Measurements from ENCODE around the gene CXCL16.

Gene CXCL16

DNA sequence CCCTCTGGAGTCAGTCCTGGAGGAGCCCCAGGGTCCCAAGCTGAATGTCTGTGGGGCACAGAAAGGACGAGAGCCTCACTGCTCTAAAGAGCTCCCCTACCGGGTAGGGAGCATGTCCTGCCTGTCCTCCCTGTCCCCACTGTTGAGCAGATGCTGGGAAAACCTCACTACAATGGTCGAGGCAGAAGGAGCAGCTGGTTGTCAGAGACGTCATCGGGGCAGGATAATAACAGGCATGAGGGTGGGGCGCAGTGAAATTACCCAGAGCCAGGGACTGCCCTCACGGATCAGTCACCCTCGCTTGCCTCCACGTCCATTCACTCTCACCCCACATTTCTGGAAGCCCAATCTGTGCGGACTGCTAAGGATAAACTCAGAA, 32.5 kb upstream of the CXCL16 start:
- Histone ChIP-seq H3K4me3 (ENCODE audit: low read depth in 1 of 2, low read length in 2 of 2) (no peak overlapping the region), H3K27ac (ENCODE audit: low read length) (peak overlapping the region; percentile 74), H3K36me3 (ENCODE audit: control insufficient read depth in 1 of 2, insufficient read depth in 2 of 2, low read length in 2 of 2) (no peaks in the 10 kb centered on the region), H3K4me1 (ENCODE audit: control insufficient read depth in 1 of 2, insufficient read depth in 2 of 2, low read length in 2 of 2) (no peaks in the 10 kb centered on the region), H3K9me3 (ENCODE audit: control insufficient read depth in 1 of 2, low read length in 2 of 2) (no peaks in the 10 kb centered on the region), H3K27me3 (ENCODE audit: low read depth, low read length) (no peaks in the 10 kb centered on the region)

DNA sequence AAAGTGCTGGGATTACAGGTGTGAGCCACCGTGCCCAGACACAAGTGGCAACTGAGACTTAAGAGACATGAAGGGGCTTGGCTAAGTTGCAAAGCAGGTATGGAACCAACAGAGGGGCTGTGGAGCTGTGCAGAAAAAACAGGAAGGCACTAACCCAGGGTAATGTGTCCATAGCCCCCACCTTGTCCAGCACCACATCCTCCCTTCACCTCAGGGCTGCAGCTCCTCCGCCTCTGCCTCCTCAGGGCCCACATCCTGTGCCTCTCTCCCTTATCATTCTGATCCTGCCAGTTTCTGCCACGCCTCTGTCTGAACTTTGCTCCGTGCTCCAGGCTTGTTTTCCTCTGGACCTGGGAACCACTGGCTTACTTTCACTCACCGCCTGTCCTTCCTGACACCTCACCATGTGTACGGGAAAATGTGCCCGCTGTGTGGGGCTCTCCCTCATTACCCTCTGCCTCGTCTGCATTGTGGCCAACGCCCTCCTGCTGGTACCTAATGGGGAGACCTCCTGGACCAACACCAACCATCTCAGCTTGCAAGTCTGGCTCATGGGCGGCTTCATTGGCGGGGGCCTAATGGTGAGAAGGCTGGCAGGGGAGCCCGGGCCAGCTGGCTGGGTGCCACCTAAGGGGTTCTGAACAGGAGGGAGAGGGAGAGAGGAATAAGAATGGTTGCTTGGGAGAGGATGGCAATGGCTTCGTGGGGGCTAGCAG, 31.9 kb upstream of the CXCL16 start, which contains the start of gene TM4SF5:
TM4SF5 (plus strand) TSS at position 368 of the 716 bp plus-strand sequence; CDS start at position 405, 37 bp downstream.
- H3K9me3 ChIP-seq (ENCODE audit: control insufficient read depth in 1 of 2, low read length in 2 of 2), result no peaks in the 10 kb centered on the region
- H3K27me3 ChIP-seq (ENCODE audit: low read depth, low read length), result no peaks in the 10 kb centered on the region
- no peak within 1 kb of the TSS for H3K4me3 ChIP-seq (ENCODE audit: low read depth in 1 of 2, low read length in 2 of 2)
- H3K36me3 ChIP-seq (ENCODE audit: control insufficient read depth in 1 of 2, insufficient read depth in 2 of 2, low read length in 2 of 2), result no peaks in the 10 kb centered on the region
- H3K27ac ChIP-seq (ENCODE audit: low read length), result peak within 1 kb of the TSS; percentile 74
- H3K4me1 ChIP-seq (ENCODE audit: control insufficient read depth in 1 of 2, insufficient read depth in 2 of 2, low read length in 2 of 2), result no peaks in the 10 kb centered on the region

DNA sequence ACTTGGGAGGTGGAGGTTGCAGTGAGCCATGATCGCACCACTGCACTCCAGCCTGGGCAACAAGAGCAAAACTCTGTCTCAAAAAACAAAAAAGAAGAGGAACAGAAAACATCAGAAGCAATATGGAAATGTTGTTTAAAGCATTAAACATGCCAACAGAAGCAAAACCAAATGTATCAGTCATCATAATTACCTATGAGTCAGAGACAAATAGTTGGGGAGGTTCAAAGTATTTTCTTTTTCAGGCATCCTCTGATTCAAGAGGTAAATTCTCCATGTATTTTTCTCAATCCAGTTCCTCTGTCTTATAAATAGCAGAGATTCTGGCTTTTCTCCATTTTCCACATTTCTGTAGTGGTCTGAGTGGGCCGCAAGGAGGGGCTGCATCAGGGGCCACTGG, 29.9 kb upstream of the CXCL16 start:
- H3K9me3 ChIP-seq (ENCODE audit: control insufficient read depth in 1 of 2, low read length in 2 of 2), result no peaks in the 10 kb centered on the region
- H3K27me3 ChIP-seq (ENCODE audit: low read depth, low read length), result no peaks in the 10 kb centered on the region
- no peak overlapping the region for H3K27ac ChIP-seq (ENCODE audit: low read length)
- no peak overlapping the region for H3K4me3 ChIP-seq (ENCODE audit: low read depth in 1 of 2, low read length in 2 of 2)
- H3K4me1 ChIP-seq (ENCODE audit: control insufficient read depth in 1 of 2, insufficient read depth in 2 of 2, low read length in 2 of 2), result no peaks in the 10 kb centered on the region
- H3K36me3 ChIP-seq (ENCODE audit: control insufficient read depth in 1 of 2, insufficient read depth in 2 of 2, low read length in 2 of 2), result no peaks in the 10 kb centered on the region

DNA sequence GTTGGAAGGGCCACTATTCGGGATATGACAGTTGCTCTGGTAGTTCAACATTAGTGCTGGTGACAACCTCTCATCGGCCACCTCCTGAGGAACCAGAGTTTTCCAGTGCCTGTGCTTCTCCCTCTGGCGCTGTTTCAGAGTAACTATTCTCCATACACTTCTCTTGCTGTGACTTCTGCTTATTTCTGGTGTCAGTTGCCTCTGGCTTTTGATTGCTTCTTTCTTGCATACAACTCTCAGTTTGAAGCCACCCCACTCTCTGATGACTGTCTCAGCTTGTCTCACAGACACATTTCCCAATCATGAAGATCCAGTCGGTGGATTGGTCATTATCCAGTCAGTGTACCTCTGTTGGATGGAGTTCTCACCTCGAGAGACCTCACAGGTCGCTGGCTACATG, 28.6 kb upstream of the CXCL16 start:
- Histone ChIP-seq H3K9me3 (ENCODE audit: control insufficient read depth in 1 of 2, low read length in 2 of 2) (no peaks in the 10 kb centered on the region), H3K4me3 (ENCODE audit: low read depth in 1 of 2, low read length in 2 of 2) (no peak overlapping the region), H3K27ac (ENCODE audit: low read length) (peak overlapping the region; percentile 23), H3K4me1 (ENCODE audit: control insufficient read depth in 1 of 2, insufficient read depth in 2 of 2, low read length in 2 of 2) (no peaks in the 10 kb centered on the region), H3K36me3 (ENCODE audit: control insufficient read depth in 1 of 2, insufficient read depth in 2 of 2, low read length in 2 of 2) (no peaks in the 10 kb centered on the region), H3K27me3 (ENCODE audit: low read depth, low read length) (no peaks in the 10 kb centered on the region)

DNA sequence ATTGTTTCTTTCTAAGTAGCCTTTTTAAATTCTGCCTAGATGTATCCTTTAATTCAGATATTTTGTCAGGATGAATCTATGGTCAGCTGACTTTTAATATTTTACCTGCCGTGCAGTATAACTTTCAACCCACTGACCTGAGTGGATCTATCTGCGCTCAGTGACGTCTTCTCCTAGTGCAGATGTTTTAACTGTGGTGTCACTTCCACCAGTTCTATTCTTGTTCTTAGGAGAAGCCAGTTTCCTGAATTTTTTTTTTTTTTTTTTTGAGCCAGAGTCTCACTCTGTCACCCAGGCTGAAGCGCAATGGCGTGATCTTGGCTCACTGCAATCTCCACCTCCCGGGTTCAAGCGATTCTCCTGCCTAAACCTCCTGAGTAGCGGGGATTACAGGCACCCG, 27.0 kb upstream of the CXCL16 start:
- no peaks in the 10 kb centered on the region for H3K27me3 ChIP-seq (ENCODE audit: low read depth, low read length)
- peak overlapping the region; percentile 47 for H3K27ac ChIP-seq (ENCODE audit: low read length)
- no peaks in the 10 kb centered on the region for H3K4me1 ChIP-seq (ENCODE audit: control insufficient read depth in 1 of 2, insufficient read depth in 2 of 2, low read length in 2 of 2)
- H3K36me3 ChIP-seq (ENCODE audit: control insufficient read depth in 1 of 2, insufficient read depth in 2 of 2, low read length in 2 of 2), result no peaks in the 10 kb centered on the region
- no peak overlapping the region for H3K4me3 ChIP-seq (ENCODE audit: low read depth in 1 of 2, low read length in 2 of 2)
- no peaks in the 10 kb centered on the region for H3K9me3 ChIP-seq (ENCODE audit: control insufficient read depth in 1 of 2, low read length in 2 of 2)

DNA sequence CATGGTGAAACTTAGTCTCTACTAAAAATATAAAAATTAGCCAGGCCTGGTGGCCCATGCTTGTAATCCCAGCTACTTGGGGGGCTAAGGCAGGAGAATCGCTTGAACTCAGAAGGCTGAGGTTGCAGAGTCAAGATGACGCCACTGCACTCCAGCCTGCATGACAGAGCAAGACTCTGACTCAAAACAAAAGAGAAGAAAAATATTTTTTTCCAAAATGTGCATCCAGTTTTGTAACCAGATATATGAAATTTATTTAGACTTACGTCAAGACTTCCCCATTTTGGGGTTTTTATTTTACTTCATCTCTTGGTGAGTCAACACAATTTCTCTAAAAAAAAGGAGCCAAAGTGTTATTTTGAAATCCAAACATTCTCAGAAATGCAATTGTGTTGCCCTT, 26.5 kb upstream of the CXCL16 start:
- H3K27ac ChIP-seq (ENCODE audit: low read length), result peak overlapping the region; percentile 47
- no peaks in the 10 kb centered on the region for H3K27me3 ChIP-seq (ENCODE audit: low read depth, low read length)
- H3K9me3 ChIP-seq (ENCODE audit: control insufficient read depth in 1 of 2, low read length in 2 of 2), result no peaks in the 10 kb centered on the region
- no peaks in the 10 kb centered on the region for H3K4me1 ChIP-seq (ENCODE audit: control insufficient read depth in 1 of 2, insufficient read depth in 2 of 2, low read length in 2 of 2)
- H3K4me3 ChIP-seq (ENCODE audit: low read depth in 1 of 2, low read length in 2 of 2), result no peak overlapping the region
- H3K36me3 ChIP-seq (ENCODE audit: control insufficient read depth in 1 of 2, insufficient read depth in 2 of 2, low read length in 2 of 2), result no peaks in the 10 kb centered on the region

DNA sequence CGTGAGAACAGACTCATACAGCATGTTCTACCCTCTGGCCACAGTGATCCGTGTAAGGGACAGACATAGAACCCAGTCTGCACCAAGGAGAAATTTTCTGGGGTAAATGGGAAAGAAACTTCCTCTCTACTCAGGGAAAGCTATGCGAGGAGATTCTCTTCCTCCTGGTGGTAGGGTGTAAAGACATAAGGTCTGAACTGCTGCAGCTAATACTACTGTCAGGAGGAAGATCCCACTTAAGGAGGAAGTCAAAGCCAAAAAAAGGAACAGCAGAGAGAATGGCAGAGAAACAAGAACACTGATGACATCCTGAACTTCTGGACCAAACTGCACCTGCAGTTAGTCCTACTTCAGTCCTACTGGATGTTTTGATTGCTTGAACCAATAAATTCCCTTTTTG, 24.9 kb upstream of the CXCL16 start:
- H3K27me3 ChIP-seq (ENCODE audit: low read depth, low read length), result no peaks in the 10 kb centered on the region

DNA sequence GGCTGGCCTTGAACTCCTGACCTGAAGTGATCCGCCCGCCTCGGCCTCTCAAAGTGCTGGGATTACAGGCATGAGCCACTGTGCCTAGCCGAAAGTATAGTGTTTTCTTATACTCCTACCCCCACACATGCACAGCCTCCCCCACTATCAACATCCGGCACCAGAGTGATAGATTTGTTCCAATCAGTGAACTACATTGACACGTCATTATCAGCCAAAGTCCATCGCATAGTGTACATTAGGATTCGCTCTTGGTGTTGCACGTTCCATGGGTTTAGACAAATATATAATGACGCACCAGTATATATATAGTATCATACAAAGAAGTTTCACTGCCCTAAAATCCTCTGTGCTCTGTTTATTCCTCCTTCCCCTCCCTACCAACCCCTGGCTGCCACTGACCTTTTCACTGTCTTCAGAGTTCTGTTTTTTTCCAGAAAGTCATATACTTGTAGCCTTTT, 20.1 kb upstream of the CXCL16 start:
- H3K4me3 ChIP-seq (ENCODE audit: low read depth in 1 of 2, low read length in 2 of 2), result no peak overlapping the region
- no peak overlapping the region for H3K27ac ChIP-seq (ENCODE audit: low read length)
- no peaks in the 10 kb centered on the region for H3K9me3 ChIP-seq (ENCODE audit: control insufficient read depth in 1 of 2, low read length in 2 of 2)
- no peaks in the 10 kb centered on the region for H3K4me1 ChIP-seq (ENCODE audit: control insufficient read depth in 1 of 2, insufficient read depth in 2 of 2, low read length in 2 of 2)
- H3K36me3 ChIP-seq (ENCODE audit: control insufficient read depth in 1 of 2, insufficient read depth in 2 of 2, low read length in 2 of 2), result no peaks in the 10 kb centered on the region
- H3K27me3 ChIP-seq (ENCODE audit: low read depth, low read length), result no peaks in the 10 kb centered on the region

More for the DNA sequence above, 24.9 kb upstream of the CXCL16 start:
- Histone ChIP-seq H3K36me3 (ENCODE audit: control insufficient read depth in 1 of 2, insufficient read depth in 2 of 2, low read length in 2 of 2) (no peaks in the 10 kb centered on the region), H3K27ac (ENCODE audit: low read length) (no peak overlapping the region), H3K4me3 (ENCODE audit: low read depth in 1 of 2, low read length in 2 of 2) (no peak overlapping the region), H3K9me3 (ENCODE audit: control insufficient read depth in 1 of 2, low read length in 2 of 2) (no peaks in the 10 kb centered on the region), H3K4me1 (ENCODE audit: control insufficient read depth in 1 of 2, insufficient read depth in 2 of 2, low read length in 2 of 2) (no peaks in the 10 kb centered on the region)

DNA sequence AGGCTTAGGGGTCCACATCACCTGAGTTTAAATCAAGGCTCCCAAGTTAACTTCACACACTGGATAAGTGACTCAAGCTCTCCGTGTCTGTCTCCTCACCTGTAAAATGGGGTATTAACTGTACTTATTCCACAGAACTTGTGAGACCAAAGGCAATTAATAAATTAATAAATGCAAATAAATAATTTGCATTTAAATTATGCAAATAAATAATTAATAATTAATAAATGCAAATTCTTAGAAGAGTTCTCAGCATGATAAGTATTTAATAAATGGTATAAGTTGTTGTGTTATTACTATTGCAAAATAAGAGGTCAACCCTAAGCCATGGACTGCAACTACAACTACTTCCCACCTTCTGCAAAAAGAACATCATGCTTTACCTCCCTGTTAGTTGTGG, 13.7 kb upstream of the CXCL16 start:
- H3K4me1 ChIP-seq (ENCODE audit: control insufficient read depth in 1 of 2, insufficient read depth in 2 of 2, low read length in 2 of 2), result no peaks in the 10 kb centered on the region
- no peak overlapping the region for H3K4me3 ChIP-seq (ENCODE audit: low read depth in 1 of 2, low read length in 2 of 2)
- no peak overlapping the region for H3K27ac ChIP-seq (ENCODE audit: low read length)
- H3K27me3 ChIP-seq (ENCODE audit: low read depth, low read length), result no peaks in the 10 kb centered on the region
- H3K36me3 ChIP-seq (ENCODE audit: control insufficient read depth in 1 of 2, insufficient read depth in 2 of 2, low read length in 2 of 2), result no peaks in the 10 kb centered on the region
- H3K9me3 ChIP-seq (ENCODE audit: control insufficient read depth in 1 of 2, low read length in 2 of 2), result no peaks in the 10 kb centered on the region

DNA sequence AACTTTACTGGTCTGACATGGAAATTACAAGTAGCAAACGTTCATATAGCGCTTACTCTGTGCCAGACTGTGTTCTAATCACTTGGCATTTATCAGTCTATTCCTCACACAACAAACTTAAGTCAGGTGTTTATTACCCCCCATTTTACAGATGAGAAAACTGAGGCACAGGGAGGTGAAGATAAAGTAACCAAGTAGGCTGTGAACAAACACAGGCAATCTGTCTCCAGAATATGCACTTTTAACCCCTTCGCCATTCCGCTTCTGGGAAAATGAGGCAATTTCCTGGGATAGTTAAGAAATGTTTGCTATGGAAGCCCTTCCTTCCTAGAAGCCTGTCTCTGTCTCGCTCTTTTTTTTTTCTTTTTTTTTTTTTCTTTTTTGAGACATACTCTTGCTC, 12.2 kb upstream of the CXCL16 start:
- no peaks in the 10 kb centered on the region for H3K4me1 ChIP-seq (ENCODE audit: control insufficient read depth in 1 of 2, insufficient read depth in 2 of 2, low read length in 2 of 2)
- H3K9me3 ChIP-seq (ENCODE audit: control insufficient read depth in 1 of 2, low read length in 2 of 2), result no peaks in the 10 kb centered on the region
- H3K4me3 ChIP-seq (ENCODE audit: low read depth in 1 of 2, low read length in 2 of 2), result no peak overlapping the region
- H3K27ac ChIP-seq (ENCODE audit: low read length), result no peak overlapping the region
- H3K36me3 ChIP-seq (ENCODE audit: control insufficient read depth in 1 of 2, insufficient read depth in 2 of 2, low read length in 2 of 2), result no peaks in the 10 kb centered on the region
- no peaks in the 10 kb centered on the region for H3K27me3 ChIP-seq (ENCODE audit: low read depth, low read length)

DNA sequence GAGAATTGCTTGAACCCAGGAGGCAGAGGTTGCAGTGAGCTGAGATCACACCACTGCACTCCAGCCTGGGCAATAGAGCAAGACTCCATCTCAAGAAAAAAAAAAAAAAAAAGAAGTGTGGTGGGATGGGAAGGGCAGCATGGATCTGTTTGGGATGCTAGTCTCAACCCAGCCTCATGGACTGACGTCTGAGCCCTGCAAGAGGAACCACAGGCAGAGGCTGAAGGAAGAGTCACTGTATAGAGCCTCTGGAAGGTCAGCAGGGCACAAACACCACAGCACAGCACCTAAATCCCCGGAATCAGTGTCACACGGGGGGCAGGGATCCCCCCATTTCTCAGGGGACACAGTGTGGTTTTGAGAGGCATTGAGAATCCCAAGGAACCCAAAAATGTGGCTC, 10.9 kb upstream of the CXCL16 start:
- H3K27me3 ChIP-seq (ENCODE audit: low read depth, low read length), result no peaks in the 10 kb centered on the region
- no peaks in the 10 kb centered on the region for H3K36me3 ChIP-seq (ENCODE audit: control insufficient read depth in 1 of 2, insufficient read depth in 2 of 2, low read length in 2 of 2)
- no peak overlapping the region for H3K4me3 ChIP-seq (ENCODE audit: low read depth in 1 of 2, low read length in 2 of 2)
- H3K4me1 ChIP-seq (ENCODE audit: control insufficient read depth in 1 of 2, insufficient read depth in 2 of 2, low read length in 2 of 2), result peaks cover 0 to 2% of the 10 kb centered on the region in 2 donors
- no peak overlapping the region for H3K27ac ChIP-seq (ENCODE audit: low read length)
- no peaks in the 10 kb centered on the region for H3K9me3 ChIP-seq (ENCODE audit: control insufficient read depth in 1 of 2, low read length in 2 of 2)

DNA sequence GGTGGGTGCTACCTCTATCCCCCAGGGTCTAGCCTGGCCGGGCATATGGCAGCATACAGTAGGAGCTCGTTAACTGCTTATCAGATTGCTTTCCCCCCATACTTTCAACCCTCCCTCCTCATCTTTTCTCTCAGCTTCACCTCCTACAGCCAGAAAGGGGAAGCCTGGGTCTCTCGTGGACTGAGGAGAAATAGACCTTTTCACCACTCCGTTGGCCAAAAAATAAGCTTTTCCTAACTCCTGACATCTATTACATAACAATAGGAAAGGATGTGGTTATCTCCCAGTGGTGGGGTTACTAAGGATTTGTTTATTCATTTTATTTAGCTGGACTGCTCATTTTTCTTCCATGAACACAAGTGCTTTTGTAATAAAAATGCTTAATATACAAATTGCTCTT, 9.0 kb upstream of the CXCL16 start:
- no peaks in the 10 kb centered on the region for H3K9me3 ChIP-seq (ENCODE audit: control insufficient read depth in 1 of 2, low read length in 2 of 2)
- H3K4me3 ChIP-seq (ENCODE audit: low read depth in 1 of 2, low read length in 2 of 2), result no peak overlapping the region
- H3K36me3 ChIP-seq (ENCODE audit: control insufficient read depth in 1 of 2, insufficient read depth in 2 of 2, low read length in 2 of 2), result no peaks in the 10 kb centered on the region
- H3K27me3 ChIP-seq (ENCODE audit: low read depth, low read length), result peaks cover 9% of the 10 kb centered on the region
- no peak overlapping the region for H3K27ac ChIP-seq (ENCODE audit: low read length)
- peaks cover 0 to 10% of the 10 kb centered on the region in 2 donors for H3K4me1 ChIP-seq (ENCODE audit: control insufficient read depth in 1 of 2, insufficient read depth in 2 of 2, low read length in 2 of 2)
